H54 (cell line): ENCODE measurements around the gene CADPS.

ENCODE experiments used
- DNase-seq: peaks from one replicate; pipeline ENCODE4 v3.0.0; 2011; ENCODE audit warnings: low spot score, mixed read lengths; ENCODE audit not compliant: insufficient read length
- FAIRE-seq: peaks from 3 replicates; lab custom pipeline; 2011; peaks lifted over from hg19 to GRCh38; lab: Jason Lieb, UNC
- POLR2A ChIP-seq: IDR thresholded peaks from 2 replicates; pipeline ENCODE4 v1.6.1; 2011; ENCODE audit warnings: low read depth, mild to moderate bottlenecking, low read length

The CADPS gene

DNA sequence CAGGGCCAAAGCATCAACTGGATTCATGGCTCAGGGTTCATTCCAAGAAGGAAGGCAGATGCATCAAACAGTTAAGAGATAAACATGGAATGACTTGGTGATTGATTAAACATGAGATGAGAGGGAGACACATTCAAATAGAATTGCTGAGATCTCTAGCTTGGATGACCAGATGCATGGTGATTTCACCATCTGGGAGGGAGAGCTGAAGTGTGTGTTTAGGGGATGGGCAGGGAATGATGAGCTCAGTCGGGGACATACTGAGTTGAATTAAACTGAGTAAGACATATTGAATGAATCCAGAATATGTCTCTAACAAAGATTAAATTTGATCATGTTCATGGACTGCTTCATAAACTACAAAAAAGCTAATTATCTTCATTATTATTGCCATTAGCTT is 35.5 kb downstream of the CADPS start:
- DNase-seq (no peak), FAIRE-seq (no peak)
- no peak for TF ChIP-seq POLR2A

DNA sequence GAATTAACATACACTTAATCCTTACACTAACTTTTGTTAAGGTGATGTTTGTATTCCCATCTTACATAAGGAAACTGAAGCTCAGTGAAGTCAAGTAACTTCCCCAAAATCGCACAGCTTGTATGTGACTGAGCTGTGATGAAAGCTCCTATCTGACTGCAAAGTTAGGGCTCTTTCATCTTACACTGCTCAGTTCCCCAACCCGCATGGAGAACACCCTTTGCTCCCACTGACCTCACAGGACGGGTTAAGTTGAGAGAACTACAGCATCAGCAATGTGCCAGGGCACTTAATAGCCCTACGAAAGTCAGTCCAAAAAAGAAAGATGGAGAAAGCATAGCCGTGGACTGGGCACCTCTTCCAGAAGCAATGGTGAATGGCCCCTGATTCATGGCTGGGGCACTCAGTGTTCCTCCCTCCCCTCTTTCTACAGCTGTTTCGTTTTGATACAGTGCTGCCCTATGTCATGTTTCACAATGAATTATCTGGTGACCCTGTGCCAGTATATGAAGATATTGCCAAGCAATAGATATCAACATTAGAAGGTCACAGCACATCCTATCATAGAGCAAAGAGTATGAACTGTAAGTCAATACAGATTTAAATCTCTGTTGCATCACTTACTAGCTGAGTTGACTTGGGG is 38.0 kb downstream of the CADPS start:
- no peak for DNase-seq
- TF ChIP-seq POLR2A = no peak
- FAIRE-seq = no peak

DNA sequence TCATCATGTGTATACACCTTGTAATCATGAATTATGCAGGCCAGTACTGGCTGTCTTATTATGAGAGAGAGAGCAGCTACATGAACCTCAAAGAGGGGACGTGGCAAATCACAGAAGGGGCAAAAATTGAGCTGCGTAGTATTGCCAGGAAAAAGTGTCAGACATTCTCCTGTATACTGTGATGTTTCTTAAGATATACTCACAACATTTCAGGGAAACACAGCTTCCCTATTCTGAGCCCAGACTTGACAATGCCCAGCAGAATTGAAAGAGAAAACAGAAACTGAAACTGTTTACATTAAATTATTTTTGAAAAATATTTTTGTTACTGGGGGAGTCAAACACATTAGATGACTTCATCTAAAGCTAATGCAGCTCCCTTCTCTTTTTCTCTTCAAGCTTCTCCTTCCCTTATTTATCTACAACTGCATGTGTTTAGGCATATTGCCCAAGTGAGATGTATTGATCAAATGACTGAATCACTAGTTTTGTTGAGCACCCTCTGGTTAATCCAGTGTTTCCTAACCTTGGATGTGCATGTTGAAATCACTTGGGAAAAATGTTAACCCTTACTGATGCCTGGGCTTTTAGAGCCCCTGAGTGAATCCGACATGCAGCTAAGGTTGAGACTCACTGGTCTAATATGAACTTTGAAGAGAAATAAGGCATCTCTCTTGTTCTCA is 39.5 kb downstream of the CADPS start:
- no peak for TF ChIP-seq POLR2A
- FAIRE-seq = no peak
- no peak for DNase-seq

DNA sequence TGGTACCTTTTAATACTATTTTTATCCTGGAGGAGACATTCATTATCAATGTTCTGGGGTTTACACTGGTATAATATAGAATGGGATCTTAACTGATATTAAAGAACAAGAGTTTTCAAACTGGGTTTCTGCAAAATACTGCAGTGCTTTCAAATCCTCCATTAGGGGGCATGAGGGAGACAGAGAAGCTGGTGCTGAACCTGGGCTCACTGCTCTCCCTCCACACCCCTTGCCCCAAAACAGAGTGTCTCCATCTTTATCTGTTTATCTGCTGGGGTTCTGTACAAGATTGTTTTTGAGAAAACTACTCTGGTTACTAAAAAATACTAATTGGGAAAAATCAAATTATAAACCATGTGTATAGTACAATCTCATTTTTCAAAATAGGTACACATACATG is 41.7 kb downstream of the CADPS start:
- no peak for TF ChIP-seq POLR2A
- DNase-seq = no peak
- FAIRE-seq = no peak

DNA sequence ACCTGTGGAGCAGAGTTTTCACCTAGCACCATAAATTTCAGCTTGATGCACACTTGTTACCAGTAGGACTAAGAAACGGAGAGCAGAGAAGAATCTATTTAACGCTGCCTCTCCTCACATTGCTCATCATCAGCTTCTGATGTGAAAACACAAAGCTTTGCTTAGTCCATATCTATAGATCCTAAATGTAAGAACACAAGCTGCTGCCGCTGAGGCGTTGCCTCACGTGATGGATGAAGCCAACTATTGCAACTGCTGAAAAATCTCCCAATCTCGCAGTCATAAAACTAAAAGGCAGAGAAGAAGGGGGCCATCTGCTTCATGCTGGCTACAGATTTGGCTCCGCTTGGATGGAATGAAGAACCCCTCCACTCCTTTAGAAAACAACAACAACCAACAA is 42.7 kb downstream of the CADPS start:
- no peak for DNase-seq
- TF ChIP-seq POLR2A = no peak
- FAIRE-seq = no peak

DNA sequence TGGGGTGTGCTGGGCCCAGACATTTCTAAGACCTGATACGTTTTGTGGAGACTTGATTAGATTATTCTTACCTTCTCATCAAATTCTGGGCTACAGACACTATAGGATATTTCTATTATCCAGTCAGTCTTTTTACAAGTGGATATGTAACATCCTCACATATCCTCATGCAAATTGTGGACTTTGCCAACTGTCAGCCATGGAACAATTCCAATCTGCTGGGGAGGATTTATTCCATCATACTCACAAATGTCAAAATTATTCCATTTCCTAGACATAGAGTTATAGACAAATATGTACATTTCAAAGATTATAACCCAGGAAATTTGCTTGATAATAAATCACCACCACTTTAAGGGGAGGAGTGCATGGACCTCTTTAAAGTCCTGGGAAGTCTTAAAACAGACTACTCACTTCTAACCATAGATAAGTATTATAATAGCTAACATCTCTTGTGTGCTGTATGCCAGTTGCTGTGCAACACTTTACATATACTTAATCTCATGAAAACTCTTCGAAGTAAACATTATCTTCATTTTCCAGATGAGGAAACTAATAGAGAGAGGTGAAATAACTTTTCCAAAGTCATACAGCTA is 44.4 kb downstream of the CADPS start:
- TF ChIP-seq POLR2A = no peak
- DNase-seq (no peak), FAIRE-seq (no peak)

DNA sequence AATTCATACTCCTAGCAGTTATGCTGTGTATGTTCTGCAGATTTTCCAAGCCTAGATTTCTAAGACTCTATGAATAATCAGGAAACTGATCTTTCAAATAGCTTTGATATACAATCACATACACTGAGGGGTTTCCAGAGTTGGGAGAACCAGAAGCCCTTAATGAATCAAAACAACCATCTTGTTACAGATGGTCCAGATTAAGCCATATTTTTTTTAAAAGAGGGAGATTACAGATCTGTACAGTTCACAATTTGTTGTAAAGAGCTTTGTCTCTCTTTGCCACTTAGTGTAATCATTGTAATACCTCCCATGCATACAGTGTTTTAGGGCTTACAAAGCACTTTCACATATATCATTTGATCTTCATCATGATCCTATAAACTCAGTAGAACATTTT is 47.7 kb downstream of the CADPS start:
- no peak for DNase-seq
- FAIRE-seq = no peak

DNA sequence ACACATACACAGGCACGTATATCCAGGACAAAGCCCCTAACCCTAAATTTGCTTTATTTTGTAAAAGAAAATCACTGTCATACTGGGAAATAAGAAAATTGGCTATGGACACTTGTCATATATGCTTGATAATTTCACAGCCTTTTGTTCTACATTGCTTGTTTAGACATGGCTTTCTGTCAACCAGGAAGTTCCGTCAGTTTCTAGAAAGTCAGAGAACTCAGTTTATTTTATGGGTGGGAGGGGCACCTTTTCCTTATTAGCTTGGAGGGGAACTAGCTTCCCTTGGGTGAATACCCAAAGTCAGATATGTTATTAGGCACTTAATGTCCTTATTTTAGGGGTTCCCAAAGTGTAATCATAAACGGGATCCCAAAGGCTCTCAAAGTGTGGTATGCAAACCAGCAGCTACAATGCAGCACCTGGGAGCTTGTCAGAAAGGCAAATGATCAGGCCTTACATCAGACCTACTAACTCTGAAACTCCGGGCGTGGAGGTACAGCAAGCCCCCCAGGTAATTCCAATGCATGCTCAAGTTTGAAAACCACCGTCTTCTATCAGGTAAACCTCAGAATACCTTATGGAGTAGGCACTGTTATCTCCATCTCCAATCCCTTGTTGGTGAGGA is 50.1 kb downstream of the CADPS start:
- no peak for DNase-seq
- TF ChIP-seq POLR2A = no peak
- no peak for FAIRE-seq

More for the DNA sequence above, 47.7 kb downstream of the CADPS start:
- no peak for TF ChIP-seq POLR2A

DNA sequence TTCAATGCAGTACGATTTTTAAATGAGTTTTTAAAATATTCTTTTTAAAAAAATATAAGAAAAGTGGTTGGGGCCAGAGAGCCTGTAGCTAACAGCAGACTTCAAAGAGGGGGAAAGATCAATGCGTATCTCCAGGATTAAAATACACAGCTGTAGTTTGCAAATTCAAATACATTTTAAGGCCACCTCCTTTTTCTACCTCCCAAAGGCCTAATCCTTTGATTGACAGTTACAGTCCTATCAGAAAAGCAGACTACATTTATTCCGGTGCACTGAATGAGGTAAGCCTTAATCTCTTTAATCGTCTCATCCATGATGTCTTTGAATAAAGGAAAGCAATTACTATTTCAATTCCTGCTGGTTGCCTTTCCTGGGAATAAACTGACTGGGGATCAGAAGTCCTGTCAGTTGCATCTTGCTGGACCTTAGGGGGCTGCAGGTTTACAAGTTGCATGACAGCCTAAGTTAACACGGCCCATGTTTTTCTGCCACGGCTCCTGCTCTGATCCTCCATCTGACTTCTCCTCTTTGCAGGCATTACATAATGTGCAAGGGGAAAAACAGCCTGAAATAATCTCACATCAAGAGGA is 51.7 kb downstream of the CADPS start:
- FAIRE-seq (no peak), DNase-seq (no peak)
- no peak for TF ChIP-seq POLR2A

DNA sequence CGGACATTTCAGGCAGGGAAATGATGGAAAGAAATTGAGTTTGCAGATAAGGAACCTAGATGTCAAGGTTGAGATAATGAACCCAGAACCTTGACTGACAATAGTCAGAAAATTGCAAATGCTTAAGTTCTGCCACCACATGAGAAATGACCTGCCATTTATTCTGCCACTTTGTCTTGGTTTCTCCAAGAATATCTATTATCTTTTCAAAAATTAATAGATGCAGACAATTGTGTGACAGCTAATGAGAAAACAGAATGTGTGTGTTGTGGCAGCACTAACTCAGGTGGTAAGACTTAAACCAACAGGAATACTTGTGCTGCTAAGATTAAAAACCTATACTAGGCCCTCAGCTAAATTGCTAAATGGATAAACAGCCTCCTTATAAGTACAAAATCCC is 52.3 kb downstream of the CADPS start:
- FAIRE-seq (no peak), DNase-seq (no peak)
- TF ChIP-seq POLR2A = no peak

DNA sequence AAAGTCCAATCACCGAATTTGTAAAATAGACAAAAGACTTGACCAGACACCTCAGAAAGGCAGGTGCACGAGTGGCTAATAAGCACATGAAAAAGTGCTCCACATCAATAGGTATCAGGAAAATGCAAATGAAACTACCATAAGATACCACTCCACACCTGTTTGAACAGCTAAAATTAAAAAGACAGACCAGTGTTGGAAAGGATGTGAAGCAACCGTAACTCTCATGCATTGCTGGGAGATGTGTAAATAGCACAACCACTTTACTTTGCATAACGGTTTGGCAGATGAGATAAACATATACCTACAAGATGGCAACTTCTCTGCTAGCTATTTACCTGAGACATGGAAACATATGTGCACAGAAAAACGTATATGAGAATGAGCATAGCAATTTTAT is 56.9 kb downstream of the CADPS start:
- FAIRE-seq = no peak
- no peak for TF ChIP-seq POLR2A
- DNase-seq = no peak

DNA sequence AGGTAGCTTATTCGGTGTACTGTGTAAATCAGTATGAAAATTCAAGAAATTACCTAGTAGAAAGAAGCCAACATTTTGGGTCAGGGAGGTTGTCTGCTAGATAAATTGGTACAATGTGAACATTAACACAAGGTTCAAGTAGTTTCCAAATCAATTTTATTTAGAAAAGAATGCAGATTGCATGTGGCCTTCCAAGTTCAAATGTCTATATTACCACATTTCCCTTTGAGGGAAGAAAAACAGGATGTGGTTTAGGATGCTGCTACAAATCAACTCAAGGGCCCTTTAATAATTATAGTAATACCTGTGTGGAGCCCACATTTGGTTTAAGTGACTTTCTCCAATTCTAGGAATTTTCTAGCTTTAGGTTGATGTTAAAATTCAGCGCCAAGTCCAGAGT is 57.5 kb downstream of the CADPS start:
- no peak for TF ChIP-seq POLR2A
- no peak for FAIRE-seq

DNA sequence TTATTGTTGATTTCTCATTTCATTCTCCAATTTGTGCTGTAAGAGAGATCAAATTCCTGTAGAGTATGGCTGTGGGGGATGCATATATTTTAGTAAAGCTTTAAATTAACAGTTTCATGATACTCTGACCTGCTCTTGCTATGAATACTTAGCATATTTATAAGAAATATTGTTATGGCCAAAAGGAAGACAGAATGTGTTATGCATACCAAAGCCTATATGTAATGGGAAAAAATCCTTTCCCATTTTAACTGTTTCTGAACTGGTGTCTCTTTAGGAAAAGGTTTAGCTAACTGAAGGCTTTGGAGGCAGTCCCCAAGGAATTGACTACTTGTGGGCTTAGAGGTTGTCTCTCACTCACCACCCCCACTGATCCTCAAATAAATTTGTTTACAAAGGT is 59.2 kb downstream of the CADPS start:
- no peak for TF ChIP-seq POLR2A
- no peak for FAIRE-seq

More for the DNA sequence above, 57.5 kb downstream of the CADPS start:
- DNase-seq = no peak

DNA sequence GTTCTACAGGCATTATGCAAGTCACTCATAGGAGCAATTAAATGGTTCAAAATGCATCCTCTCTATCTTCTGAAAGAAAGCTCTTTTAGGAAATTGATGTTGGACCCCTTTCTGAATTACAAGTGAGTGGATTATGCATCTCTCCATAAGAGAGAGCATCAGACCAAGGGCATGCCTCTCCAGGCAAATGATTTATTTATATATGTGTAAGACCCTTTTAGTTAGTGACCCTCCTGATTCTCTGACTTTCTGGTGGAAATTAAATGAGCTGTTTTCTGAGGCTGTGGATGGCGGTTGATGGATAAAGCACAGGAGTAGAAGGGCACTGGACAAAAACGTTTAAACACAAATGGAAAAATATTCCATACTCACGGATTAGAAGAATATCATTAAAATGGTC is 62.6 kb downstream of the CADPS start:
- FAIRE-seq (no peak), DNase-seq (no peak)
- TF ChIP-seq POLR2A = no peak

More for the DNA sequence above, 59.2 kb downstream of the CADPS start:
- no peak for DNase-seq
